GM18507 (cell line): ENCODE data around the gene PABPC3.

Experiments
- DNase-seq: peaks from one replicate; pipeline ENCODE4 v3.0.0; 2011; ENCODE audit warnings: low read depth; ENCODE audit not compliant: insufficient read length; ENCODE audit errors: extremely low spot score
- FAIRE-seq: peaks from 2 replicates; lab custom pipeline; 2011; peaks lifted over from hg19 to GRCh38; lab: Jason Lieb, UNC

Gene PABPC3

DNA sequence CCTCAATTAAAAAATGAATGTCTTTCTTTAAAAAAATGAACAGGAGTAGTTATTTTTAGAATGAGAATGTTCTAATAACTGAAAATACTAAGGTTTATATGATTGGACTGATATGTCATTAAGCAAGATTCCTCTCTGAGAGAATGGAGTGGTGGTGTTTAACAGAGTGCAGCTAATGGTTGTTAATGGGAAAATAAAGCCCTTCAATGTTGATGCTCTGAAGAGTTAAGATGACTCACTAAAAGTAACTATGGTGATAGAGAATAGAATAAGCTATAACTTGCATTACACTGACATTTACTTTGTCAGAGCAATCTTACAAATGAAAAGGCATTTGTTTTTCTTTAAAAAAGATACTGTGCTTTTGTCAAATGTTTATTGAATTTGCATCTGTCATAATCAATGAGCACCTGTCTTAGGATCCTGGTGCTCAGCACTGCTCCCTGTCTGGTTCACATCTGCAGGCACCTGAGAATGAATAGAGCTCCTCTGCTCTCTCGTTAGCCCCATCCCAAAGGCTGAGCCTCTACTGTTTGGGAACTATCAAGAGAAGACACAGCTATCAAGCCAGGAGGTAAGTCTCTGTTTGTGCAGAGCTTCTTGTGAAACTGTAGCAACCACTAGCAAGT is 15.1 kb downstream of the PABPC3 start:
- DNase-seq (no peak), FAIRE-seq (no peak)

GRCh38 chr13:25111585-25111956 is 15.6 kb downstream of the PABPC3 start:
- no peak for FAIRE-seq
- no peak for DNase-seq

- no peak for FAIRE-seq
- DNase-seq = no peak
Observed at GRCh38 chr13:25112695-25113255, 16.8 kb downstream of the PABPC3 start.

- peak; percentile 44 for DNase-seq
- FAIRE-seq = peak; percentile 88
Observed at GRCh38 chr13:25114220-25114619, 18.3 kb downstream of the PABPC3 start.

DNA sequence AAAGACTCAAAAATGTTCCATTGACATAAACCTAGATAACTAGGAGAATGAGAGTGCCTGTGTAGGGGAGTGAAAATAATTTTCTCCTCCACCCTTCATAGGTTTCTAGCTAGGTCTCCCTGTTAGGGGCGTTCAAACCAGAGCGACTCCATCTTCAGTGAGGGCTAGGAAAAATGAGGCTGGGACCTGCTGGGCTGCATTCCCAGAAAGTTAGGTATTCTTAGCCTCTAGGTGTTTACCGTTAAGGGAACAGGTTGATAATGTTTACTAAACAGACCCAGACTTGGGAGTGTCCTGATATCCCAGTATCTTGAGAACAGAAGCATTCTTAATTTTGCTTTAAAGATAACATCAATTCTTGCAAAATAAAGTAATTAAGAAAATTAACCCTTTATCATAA is 20.1 kb downstream of the PABPC3 start:
- DNase-seq = no peak
- no peak for FAIRE-seq

GRCh38 chr13:25117312-25117711 is 21.4 kb downstream of the PABPC3 start:
- FAIRE-seq = no peak
- no peak for DNase-seq

DNA sequence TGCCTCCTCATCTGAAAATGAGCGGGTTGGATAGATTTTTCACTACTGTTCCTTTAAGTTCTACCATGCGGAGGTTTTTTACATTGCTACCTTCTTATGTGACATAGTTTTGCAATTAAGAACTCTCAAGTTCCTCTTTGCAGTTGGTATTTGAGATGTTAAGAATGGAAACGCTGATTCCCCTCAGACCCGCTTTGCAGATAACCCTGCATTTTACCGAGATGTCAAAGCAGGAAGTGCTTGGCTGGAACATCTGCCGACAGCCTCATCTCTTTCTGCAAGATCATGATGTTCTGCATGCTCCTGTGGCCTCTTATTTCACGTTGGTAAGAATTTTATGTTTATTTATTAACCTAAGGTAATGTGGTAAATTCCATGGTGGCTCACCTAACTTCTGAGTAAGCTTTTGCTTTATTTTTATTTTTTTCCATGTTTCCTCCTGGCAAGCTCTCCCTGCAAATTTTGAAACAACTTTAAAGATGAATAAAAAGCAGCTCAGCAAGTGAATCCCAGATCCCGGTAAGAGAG is 22.5 kb downstream of the PABPC3 start:
- FAIRE-seq (no peak), DNase-seq (no peak)

DNA sequence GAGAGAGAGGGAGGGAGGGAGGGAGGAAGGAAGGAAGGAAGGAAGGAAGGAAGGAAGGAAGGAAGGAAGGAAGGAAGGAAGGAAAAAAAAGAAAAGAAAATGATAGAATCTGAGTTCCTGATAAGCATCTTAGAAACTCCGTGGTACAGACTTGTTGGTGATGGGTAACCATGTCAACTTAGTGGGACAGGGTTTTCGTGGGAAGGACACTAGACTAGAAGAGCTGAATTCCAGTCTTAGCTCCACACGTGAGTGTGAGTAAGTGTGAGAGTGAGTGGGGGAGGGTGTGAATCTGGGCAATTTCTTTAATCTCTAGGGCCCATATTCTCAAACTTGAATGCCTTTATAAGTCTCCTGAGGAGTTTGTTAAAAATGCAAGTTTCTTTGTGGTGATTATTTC is 35.0 kb downstream of the PABPC3 start:
- DNase-seq = no peak
- FAIRE-seq = no peak

- FAIRE-seq = no peak
- DNase-seq = no peak
Observed at GRCh38 chr13:25131881-25132420, 36.0 kb downstream of the PABPC3 start.

- DNase-seq = no peak
- FAIRE-seq = no peak
Observed at GRCh38 chr13:25132751-25133390, 36.9 kb downstream of the PABPC3 start.

DNA sequence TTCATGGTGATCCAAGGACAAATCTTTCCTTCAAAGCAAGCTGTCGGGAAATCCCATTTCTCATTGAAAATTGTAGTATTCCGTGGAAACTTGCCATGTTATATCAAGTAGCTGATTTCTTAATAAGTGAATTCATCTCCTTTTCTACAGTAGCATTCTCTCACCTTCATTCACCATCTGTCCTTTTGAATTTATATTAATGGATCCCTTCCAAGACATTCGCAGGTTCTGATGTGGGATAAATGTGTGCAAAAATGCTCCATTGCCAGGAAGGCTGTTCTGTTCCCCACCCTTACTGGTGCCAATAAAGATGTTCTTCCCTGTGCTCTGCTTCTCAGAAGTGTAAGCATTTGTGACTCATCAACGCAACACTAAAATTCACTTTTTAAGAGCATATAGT is 40.0 kb downstream of the PABPC3 start:
- DNase-seq (no peak), FAIRE-seq (no peak)

DNA sequence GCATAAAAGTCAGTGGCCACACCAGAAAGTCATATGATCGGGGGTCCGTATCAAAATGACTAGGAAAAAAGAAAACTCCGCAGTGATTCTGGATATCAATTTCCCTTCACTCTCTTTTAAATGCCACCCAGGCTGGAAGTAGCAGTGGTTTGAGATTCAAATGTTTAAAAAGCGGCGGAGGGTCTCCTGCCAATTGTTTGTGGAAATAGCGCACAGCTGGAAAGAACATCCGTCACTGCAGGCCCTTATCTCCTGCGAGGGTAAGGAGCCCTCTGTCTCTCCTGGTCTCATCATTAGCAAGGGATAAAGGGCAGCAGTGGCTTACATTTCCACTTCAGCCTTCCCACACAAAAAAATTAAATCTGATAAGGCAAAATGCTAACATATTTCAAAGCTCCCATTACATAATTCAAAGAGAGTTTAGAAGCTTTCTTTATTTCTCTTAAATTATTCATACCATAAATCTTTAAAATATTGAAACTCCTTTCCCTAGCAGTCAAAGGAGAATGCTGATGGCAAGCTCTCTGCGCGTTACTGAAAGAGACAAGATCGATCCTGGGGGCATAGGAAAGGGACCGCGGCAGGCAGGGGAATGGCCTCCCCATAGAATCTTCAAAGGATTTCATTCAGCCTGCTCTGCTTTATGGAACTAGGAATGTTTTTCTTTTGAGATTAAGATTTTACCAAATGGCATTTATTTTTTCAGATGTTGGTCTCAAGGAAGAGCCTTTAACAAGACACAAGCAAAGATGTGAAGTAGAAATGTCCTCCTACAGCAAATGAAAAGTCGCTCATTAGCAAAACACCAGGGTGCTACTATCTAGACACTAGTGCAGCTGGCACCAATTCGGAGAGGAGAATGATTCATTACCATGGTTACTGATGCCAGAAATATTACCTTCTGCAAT is 41.2 kb downstream of the PABPC3 start:
- DNase-seq (no peak), FAIRE-seq (no peak)

- DNase-seq (no peak), FAIRE-seq (no peak)
Observed at GRCh38 chr13:25137788-25138115, 41.8 kb downstream of the PABPC3 start.

GRCh38 chr13:25141042-25141441 is 45.1 kb downstream of the PABPC3 start:
- FAIRE-seq (no peak), DNase-seq (no peak)

GRCh38 chr13:25143706-25144105 is 47.8 kb downstream of the PABPC3 start:
- no peak for DNase-seq
- no peak for FAIRE-seq

GRCh38 chr13:25147638-25148401 is 51.9 kb downstream of the PABPC3 start:
- no peak for DNase-seq

GRCh38 chr13:25148402-25148771 is 52.5 kb downstream of the PABPC3 start:
- no peak for DNase-seq
- FAIRE-seq = no peak

More at GRCh38 chr13:25147638-25148401, 51.9 kb downstream of the PABPC3 start:
- FAIRE-seq = peak; percentile 55
